Measurements from ENCODE around the gene ARHGEF19.
"Not testable (repeated sequence)": the region's sequence is repeated elsewhere in the genome, so short reads cannot be mapped to it uniquely, and the experiment has no call there.

ARHGEF19 gene

GRCh38 chr1:16219968-16220500, 7.6 kb upstream of the ARHGEF19 start:
- no peak for DNase-seq (ENCODE audit: insufficient read length, low spot score)
- TF ChIP-seq POLR2A (IDR thresholded peaks at IDR 0.05; ENCODE audit: low read depth, low read length), result no peak
- no peak for FAIRE-seq

- TF ChIP-seq POLR2A (IDR thresholded peaks at IDR 0.05; ENCODE audit: low read depth, low read length), result no peak
- DNase-seq (ENCODE audit: insufficient read length, low spot score) (no peak), FAIRE-seq (no peak)
These were observed 6.2 kb upstream of the ARHGEF19 start for GRCh38 chr1:16218674-16219071.

- TF ChIP-seq POLR2A (IDR thresholded peaks at IDR 0.05; ENCODE audit: low read depth, low read length), result no peak
- FAIRE-seq (no peak), DNase-seq (ENCODE audit: insufficient read length, low spot score) (no peak)
These were observed 5.7 kb upstream of the ARHGEF19 start for GRCh38 chr1:16218014-16218673.

GRCh38 chr1:16217061-16217785, 4.8 kb upstream of the ARHGEF19 start:
- no peak for TF ChIP-seq POLR2A (IDR thresholded peaks at IDR 0.05; ENCODE audit: low read depth, low read length)
- DNase-seq (ENCODE audit: insufficient read length, low spot score) (peak; percentile 78), FAIRE-seq (peak; percentile 38)

GRCh38 chr1:16215882-16216753, 3.7 kb upstream of the ARHGEF19 start:
- DNase-seq (ENCODE audit: insufficient read length, low spot score) (no peak), FAIRE-seq (no peak)
- no peak for TF ChIP-seq POLR2A (IDR thresholded peaks at IDR 0.05; ENCODE audit: low read depth, low read length)

- FAIRE-seq, result not testable (repeated sequence)
These were observed 2.8 kb upstream of the ARHGEF19 start for GRCh38 chr1:16215240-16215639.

GRCh38 chr1:16213544-16213943, 1.1 kb upstream of the ARHGEF19 start:
- not testable (repeated sequence) for DNase-seq (ENCODE audit: insufficient read length, low spot score); FAIRE-seq

More at GRCh38 chr1:16215240-16215639, 2.8 kb upstream of the ARHGEF19 start:
- not testable (repeated sequence) for DNase-seq (ENCODE audit: insufficient read length, low spot score)

GRCh38 chr1:16213013-16213412, 561 bp upstream of the ARHGEF19 start:
- DNase-seq (ENCODE audit: insufficient read length, low spot score) (no peak), FAIRE-seq (no peak)
- TF ChIP-seq POLR2A (IDR thresholded peaks at IDR 0.05; ENCODE audit: low read depth, low read length), result no peak

GRCh38 chr1:16211824-16212223, 628 bp downstream of the ARHGEF19 start:
- TF ChIP-seq POLR2A (IDR thresholded peaks at IDR 0.05; ENCODE audit: low read depth, low read length), result no peak
- no peak for FAIRE-seq
- DNase-seq (ENCODE audit: insufficient read length, low spot score), result no peak

GRCh38 chr1:16210581-16210980, 1.9 kb downstream of the ARHGEF19 start:
- DNase-seq (ENCODE audit: insufficient read length, low spot score), result no peak
- FAIRE-seq, result no peak
- no peak for TF ChIP-seq POLR2A (IDR thresholded peaks at IDR 0.05; ENCODE audit: low read depth, low read length)

GRCh38 chr1:16209847-16210407, 2.5 kb downstream of the ARHGEF19 start:
- FAIRE-seq, result no peak
- no peak for TF ChIP-seq POLR2A (IDR thresholded peaks at IDR 0.05; ENCODE audit: low read depth, low read length)
- no peak for DNase-seq (ENCODE audit: insufficient read length, low spot score)

GRCh38 chr1:16209132-16209846, 3.2 kb downstream of the ARHGEF19 start:
- no peak for TF ChIP-seq POLR2A (IDR thresholded peaks at IDR 0.05; ENCODE audit: low read depth, low read length)
- DNase-seq (ENCODE audit: insufficient read length, low spot score), result no peak
- FAIRE-seq, result no peak

- FAIRE-seq (no peak), DNase-seq (ENCODE audit: insufficient read length, low spot score) (no peak)
These were observed 4.0 kb downstream of the ARHGEF19 start for GRCh38 chr1:16208270-16208987.

More at GRCh38 chr1:16208270-16208987, 4.0 kb downstream of the ARHGEF19 start:
- TF ChIP-seq POLR2A (IDR thresholded peaks at IDR 0.05; ENCODE audit: low read depth, low read length), result no peak

Data from H54 (cell line).